Liver (tissue), 3 donors: ENCODE data around the gene VWCE.
A peak's percentile ranks its signal among the peaks of the same experiment; 100 is the strongest.

Experiments
- EGR1 ChIP-seq, 2 donors: IDR thresholded peaks; 2 replicates each; pipeline ENCODE4 v1.6.1; 2016 to 2018; ENCODE audit warnings: antibody characterized with exemption in 2 of 2, low read depth in 2 of 2
- FOXA1 ChIP-seq: IDR thresholded peaks from 2 replicates; pipeline ENCODE4 v1.6.1; 2016; ENCODE audit warnings: antibody characterized with exemption
- GABPA ChIP-seq, 2 donors: IDR thresholded peaks in 1 of 2; conservative IDR thresholded peaks in 1 of 2; 2 replicates each; pipeline ENCODE4 v1.6.1; 2016; ENCODE audit warnings: antibody characterized with exemption in 2 of 2, mild to moderate bottlenecking in 1 of 2, moderate library complexity in 1 of 2
- JUND ChIP-seq, 2 donors: IDR thresholded peaks; 2 replicates each; pipeline ENCODE4 v1.6.1; 2016; ENCODE audit warnings: antibody characterized with exemption in 2 of 2
- RAD21 ChIP-seq, 2 donors: IDR thresholded peaks; 2 replicates each; pipeline ENCODE4 v1.6.1; 2016; ENCODE audit warnings: antibody characterized with exemption in 2 of 2, mild to moderate bottlenecking in 2 of 2
- RXRA ChIP-seq, 2 donors: IDR thresholded peaks; 2 replicates each; pipeline ENCODE4 v1.6.1; 2017 to 2018; ENCODE audit warnings: antibody characterized with exemption in 2 of 2, mild to moderate bottlenecking in 1 of 2
- SP1 ChIP-seq: IDR thresholded peaks from 2 replicates; pipeline ENCODE4 v1.6.1; 2018; ENCODE audit warnings: antibody characterized with exemption, mild to moderate bottlenecking
- TAF1 ChIP-seq: conservative IDR thresholded peaks from 2 replicates; pipeline ENCODE4 v1.6.1; 2016; ENCODE audit warnings: antibody characterized with exemption, mild to moderate bottlenecking
- YY1 ChIP-seq: IDR thresholded peaks from 2 replicates; pipeline ENCODE4 v1.6.1; 2016; ENCODE audit warnings: antibody characterized with exemption, mild to moderate bottlenecking
- TF ChIP-seq, protein P1 (sequence below): fragments of 150-350 bp; IDR thresholded peaks from 2 replicates; pipeline ENCODE4 v1.5.1; 2017; ENCODE audit warnings: improper control_type of control experiment, low read depth, low read length; ENCODE audit not compliant: missing input control
- TF ChIP-seq, protein P2 (sequence below): IDR thresholded peaks from 2 replicates; pipeline ENCODE4 v1.6.1; 2016; ENCODE audit warnings: antibody characterized with exemption, mild to moderate bottlenecking
- TF ChIP-seq, protein P3 (sequence below): IDR thresholded peaks from 2 replicates; pipeline ENCODE4 v1.6.1; 2016; ENCODE audit warnings: antibody characterized with exemption
- TF ChIP-seq, protein P4 (sequence below): IDR thresholded peaks from 2 replicates; pipeline ENCODE4 v1.6.1; 2016; ENCODE audit warnings: antibody characterized with exemption
- donor health status: healthy.
- donor health status: healthy.

DNA sequence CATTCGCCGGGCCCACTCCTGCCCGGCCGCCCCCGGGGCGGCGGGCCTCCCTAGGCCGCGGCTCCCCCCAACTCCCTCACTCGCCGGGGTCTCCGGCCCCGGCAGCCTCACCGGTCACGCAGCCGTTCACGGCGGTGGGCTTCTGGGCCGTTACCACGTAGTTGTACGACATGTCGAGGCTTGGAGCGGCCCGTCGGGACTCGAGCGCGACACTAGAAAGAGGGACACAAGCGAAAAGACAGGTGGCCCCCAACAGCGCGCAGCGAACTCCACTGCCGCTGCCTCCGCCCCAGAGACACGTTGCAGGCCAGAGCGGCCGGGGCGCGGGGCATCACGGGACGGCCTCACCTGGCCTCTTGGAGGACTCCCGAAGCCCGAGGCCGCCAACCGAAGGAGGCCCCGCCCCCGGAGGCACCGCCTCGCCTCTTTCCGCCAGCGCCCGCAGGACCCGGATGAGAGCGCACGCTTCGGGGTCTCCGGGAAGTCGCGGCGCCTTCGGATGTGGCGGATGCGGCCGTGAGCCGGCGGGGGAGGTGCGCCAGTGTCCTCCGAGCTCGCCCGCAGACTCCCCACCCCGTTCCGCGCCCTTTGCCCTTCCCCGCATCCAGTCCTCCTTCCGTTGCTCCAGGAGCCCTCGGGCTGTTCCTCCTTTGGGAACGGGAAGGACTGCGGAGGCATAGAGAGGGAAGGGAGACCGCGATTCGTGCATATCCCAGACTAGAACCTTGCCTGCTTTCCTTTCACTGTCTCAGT is 37.9 kb upstream of the VWCE start, which contains the start of the genes DDB1 and TKFC:
- TF ChIP-seq, protein P1, sequence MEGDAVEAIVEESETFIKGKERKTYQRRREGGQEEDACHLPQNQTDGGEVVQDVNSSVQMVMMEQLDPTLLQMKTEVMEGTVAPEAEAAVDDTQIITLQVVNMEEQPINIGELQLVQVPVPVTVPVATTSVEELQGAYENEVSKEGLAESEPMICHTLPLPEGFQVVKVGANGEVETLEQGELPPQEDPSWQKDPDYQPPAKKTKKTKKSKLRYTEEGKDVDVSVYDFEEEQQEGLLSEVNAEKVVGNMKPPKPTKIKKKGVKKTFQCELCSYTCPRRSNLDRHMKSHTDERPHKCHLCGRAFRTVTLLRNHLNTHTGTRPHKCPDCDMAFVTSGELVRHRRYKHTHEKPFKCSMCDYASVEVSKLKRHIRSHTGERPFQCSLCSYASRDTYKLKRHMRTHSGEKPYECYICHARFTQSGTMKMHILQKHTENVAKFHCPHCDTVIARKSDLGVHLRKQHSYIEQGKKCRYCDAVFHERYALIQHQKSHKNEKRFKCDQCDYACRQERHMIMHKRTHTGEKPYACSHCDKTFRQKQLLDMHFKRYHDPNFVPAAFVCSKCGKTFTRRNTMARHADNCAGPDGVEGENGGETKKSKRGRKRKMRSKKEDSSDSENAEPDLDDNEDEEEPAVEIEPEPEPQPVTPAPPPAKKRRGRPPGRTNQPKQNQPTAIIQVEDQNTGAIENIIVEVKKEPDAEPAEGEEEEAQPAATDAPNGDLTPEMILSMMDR: no peak
- TF ChIP-seq RXRA (IDR thresholded peaks at IDR 0.05): peak; percentile 35 to 55
- TF ChIP-seq, protein P2, sequence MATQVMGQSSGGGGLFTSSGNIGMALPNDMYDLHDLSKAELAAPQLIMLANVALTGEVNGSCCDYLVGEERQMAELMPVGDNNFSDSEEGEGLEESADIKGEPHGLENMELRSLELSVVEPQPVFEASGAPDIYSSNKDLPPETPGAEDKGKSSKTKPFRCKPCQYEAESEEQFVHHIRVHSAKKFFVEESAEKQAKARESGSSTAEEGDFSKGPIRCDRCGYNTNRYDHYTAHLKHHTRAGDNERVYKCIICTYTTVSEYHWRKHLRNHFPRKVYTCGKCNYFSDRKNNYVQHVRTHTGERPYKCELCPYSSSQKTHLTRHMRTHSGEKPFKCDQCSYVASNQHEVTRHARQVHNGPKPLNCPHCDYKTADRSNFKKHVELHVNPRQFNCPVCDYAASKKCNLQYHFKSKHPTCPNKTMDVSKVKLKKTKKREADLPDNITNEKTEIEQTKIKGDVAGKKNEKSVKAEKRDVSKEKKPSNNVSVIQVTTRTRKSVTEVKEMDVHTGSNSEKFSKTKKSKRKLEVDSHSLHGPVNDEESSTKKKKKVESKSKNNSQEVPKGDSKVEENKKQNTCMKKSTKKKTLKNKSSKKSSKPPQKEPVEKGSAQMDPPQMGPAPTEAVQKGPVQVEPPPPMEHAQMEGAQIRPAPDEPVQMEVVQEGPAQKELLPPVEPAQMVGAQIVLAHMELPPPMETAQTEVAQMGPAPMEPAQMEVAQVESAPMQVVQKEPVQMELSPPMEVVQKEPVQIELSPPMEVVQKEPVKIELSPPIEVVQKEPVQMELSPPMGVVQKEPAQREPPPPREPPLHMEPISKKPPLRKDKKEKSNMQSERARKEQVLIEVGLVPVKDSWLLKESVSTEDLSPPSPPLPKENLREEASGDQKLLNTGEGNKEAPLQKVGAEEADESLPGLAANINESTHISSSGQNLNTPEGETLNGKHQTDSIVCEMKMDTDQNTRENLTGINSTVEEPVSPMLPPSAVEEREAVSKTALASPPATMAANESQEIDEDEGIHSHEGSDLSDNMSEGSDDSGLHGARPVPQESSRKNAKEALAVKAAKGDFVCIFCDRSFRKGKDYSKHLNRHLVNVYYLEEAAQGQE: peak; percentile 42
- no peak for TF ChIP-seq SP1
- peak; percentile 67 for TF ChIP-seq YY1
- TF ChIP-seq, protein P3, sequence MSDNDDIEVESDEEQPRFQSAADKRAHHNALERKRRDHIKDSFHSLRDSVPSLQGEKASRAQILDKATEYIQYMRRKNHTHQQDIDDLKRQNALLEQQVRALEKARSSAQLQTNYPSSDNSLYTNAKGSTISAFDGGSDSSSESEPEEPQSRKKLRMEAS: peak; percentile 52
- TF ChIP-seq RAD21 (IDR thresholded peaks at IDR 0.05): peak; percentile 27 to 38
- TF ChIP-seq JUND (IDR thresholded peaks at IDR 0.05): no peak
- TF ChIP-seq TAF1: no peak
- peak in 1 of 2 donors; percentile 84 for TF ChIP-seq GABPA (IDR thresholded peaks at IDR 0.05 in 1 of 2, conservative IDR thresholded peaks at IDR 0.05 in 1 of 2)
- TF ChIP-seq EGR1 (IDR thresholded peaks at IDR 0.05; ENCODE audit: low read depth in 2 of 2): no peak
- TF ChIP-seq, protein P4, sequence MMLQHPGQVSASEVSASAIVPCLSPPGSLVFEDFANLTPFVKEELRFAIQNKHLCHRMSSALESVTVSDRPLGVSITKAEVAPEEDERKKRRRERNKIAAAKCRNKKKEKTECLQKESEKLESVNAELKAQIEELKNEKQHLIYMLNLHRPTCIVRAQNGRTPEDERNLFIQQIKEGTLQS: no peak
- no peak for TF ChIP-seq FOXA1
